C1 segment of cervical spinal cord (tissue), 14 donors: Measurements from ENCODE around the gene TSHB.

Source experiments
- DNase-seq, 14 donors: peaks; one replicate each; lab custom pipeline; 2025; lab: John Stamatoyannopoulos, UW

The TSHB gene

DNA sequence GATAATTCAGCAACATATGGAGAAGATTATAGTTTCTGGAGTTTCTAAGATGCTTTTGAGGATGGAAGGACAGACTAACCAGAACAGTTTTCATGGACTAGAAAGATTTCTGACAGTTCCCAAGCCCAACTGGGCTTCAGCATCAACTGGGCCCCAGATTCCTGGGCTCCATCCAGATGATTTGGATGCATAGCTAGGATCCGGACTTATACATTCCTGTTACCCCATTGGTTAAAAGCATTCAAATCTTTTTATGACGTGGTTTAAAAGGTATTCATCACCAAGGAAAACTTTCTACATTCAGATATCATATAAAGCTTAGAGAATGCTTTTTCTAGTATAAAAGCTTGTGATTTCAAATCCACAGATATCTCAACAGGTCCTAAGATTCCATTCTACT is 29.7 kb downstream of the TSHB start:
- DNase-seq, result no peak

DNA sequence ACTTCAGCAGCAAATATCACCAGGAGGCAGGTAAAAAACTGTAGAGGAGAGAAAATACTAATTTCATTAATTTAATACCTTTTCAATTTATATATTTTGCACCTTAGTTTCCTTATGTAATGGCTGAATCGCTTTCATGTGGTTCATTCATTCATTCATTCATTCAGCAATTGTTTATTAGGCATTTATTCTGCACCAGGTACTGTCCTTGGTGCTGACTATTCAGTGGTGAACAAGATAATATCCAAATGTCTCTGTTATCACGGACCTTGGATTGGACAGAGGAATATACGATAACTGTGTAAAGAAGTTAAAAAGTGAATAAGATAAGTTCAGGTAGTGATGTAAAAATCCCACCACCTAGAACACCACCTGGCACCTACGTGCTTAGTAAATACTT is 30.9 kb downstream of the TSHB start:
- no peak for DNase-seq

DNA sequence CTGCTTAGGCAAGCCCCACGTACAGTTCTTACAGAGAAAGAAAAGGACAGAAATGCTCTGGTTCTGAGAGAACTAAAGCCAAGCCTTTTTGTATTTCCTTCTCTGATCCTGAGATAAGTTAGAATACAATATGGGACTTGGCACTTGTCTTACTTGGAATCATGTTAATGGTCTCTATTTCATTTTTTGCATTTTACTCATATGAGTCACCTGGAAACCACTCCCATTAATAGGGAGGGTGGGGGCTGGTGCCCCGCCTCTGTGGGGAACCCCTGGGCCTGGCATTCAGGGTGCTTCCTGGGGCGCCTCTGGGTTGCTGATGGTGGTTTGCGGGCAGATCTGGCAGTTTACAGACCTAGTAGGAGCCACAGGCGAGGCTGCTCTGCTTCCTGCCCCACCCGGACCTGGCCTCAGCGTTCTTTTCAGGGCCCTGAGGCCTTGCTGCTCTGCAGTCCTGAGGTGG is 32.9 kb downstream of the TSHB start:
- no peak for DNase-seq

DNA sequence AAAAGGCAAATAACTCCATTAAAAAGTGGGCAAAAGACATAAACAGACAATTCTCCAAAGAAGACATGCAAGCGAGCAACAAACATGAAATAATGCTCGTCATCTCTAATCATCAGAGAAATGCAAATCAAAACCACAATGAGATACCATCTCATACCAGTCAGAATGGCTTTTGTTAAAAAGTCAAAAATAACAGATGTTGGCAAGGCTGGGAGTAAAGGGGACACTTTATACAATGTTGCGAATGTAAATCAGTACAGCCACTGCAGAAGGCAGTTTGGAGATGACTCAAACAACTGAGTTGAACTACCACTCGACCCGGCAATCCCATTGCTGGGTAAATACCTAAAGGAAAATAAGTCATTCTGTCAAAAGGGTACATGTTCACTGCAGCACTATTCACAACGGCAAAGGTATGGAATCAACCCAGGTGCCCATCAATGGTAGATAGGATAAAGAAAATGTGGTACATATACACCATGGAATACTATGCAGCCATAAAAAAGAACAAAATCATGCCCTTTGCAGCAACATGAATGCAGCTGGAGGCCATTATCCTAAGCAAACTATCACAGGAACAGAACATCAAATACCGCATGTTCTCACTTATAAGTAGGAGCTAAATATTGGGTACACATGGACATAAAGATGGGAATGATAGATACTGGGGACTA is 33.7 kb downstream of the TSHB start:
- no peak for DNase-seq

- no peak for DNase-seq
These were observed 34.8 kb downstream of the TSHB start for GRCh38 chr1:115064461-115064860.

GRCh38 chr1:115065021-115065420 is 35.4 kb downstream of the TSHB start:
- no peak for DNase-seq

DNA sequence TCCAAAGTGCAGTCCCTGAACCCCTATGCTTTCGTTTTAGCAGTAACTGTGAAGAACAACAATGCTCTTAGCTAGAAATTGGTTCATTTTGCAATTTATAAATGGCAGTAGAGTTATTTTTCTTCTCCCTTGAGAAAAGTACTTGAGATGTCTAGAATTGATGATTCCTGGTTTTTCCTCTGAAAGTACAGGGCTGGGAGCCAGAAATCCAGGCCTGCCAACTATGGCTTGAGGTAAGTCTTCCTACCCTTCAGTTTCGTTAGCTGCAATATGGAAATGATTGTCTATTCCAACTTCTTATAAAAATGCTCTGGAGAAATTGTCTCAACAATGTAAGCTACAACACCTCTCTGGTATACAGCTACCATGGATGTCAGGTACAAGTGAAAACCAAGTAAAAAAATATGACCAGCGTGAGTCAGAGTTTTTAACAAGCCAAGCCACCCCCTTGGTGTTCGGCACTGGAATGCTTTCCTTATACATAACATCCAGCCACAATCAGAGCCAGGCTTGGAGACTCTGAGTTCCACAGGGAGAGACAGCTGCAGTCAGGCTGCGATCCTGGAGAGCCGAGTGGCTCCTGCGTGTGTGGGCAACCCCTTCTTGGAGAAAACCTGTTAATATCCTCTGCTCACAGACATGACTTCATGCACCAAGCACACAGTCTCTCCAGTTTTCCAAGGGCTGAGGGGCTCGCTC is 37.7 kb downstream of the TSHB start:
- no peak for DNase-seq

DNA sequence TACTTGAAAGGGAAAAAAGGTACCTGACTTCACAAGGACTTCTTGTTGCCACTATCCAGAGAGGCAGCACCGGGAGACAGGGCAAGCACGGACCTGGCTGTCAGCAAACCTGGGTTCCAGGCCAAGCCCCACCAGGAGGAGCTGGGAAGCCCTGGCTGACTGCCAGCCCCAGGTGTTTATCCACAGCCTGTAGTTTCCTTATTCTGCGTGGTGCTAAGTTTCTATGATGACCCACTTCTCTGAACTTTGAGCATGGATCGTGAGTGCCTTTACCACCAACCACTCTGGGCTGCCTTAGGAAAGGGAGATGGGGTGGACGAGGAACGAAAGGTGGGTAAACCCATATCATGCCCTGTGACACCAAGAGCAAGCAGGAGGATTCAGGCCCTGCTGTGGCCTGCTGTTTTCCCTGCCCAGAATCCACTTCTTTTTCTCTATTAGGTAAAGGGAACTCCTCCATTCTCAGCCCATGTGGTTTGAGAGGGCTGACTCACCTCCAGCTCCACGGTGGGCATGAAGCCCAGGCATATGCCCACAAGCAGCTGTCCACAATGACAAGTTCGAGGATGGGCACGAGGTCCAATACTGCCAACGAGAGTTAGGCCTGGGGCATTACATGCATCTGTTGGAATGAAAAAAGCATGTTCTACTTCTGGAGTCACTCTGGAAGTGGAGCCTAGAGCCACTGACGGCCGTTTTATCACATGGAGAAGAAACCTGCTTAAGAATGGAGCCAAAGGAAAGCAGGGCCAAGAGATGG is 39.4 kb downstream of the TSHB start:
- DNase-seq, result no peak

DNA sequence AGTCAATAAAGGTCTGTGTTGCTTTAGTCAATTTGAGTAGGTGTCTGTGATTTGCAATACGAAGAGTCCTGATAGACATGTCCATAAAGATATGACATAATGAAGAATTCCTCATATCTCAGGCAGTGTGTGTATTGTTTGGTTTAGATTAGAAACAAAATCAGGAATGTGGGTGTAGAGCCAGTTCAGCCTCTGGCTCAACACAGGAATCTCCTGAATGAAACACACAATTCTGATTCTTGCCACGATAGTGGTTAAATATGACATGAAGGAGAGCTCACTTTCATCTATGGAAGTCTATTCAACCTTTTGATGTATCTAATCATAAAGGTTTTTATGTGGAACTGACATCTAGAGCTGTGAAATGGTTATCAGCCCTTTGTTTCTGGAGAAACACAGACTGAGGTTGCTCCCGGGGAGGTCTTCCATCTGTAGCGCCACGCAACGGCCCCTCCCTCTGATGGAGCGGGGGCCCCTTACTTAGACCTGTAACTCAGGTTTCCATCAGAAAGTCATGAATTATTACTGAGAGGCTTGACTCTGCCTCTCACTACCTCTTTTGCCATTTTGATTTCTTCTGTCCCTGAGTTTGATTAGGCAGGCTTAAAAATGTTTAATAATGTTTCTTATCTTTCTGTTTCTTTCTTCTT is 40.2 kb downstream of the TSHB start:
- no peak for DNase-seq

DNA sequence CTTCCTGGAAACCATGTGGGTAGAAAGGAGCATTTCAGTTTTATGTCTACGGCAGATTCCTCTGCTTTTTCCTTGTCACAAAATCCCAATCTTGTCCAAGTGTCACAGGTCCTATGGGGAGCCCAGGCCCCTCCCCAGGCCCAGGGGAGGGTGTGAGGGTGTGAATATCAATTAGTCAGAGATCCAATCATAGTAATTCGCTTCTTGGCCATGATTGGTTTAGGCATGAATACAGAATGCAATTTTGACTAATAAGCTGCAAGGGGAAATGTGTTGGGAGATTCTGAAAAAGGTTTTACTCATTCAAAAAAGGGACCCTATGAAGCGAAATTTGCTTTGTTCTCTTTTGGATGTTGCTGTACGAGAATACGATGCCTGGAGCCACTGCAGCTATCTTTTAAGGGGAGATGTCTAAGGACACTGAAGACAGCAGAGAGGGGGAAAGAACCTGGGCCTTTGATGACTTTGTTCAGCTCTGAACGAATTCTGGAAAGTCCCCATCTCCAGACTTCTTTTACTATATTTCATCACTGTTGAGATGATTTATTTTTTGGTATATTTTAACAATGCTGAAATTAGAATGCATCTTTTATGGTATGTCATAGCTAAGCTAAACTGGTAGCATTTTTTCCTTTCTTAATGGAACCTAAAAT is 41.5 kb downstream of the TSHB start:
- DNase-seq, result no peak

- DNase-seq, result no peak
These were observed 43.9 kb downstream of the TSHB start for GRCh38 chr1:115073298-115074087.

GRCh38 chr1:115074839-115075534 is 45.4 kb downstream of the TSHB start:
- DNase-seq, result no peak

- DNase-seq, result no peak
These were observed 46.8 kb downstream of the TSHB start for GRCh38 chr1:115076384-115076915.

GRCh38 chr1:115077286-115077983 is 47.8 kb downstream of the TSHB start:
- DNase-seq, result no peak

- no peak for DNase-seq
These were observed 48.3 kb downstream of the TSHB start for GRCh38 chr1:115077984-115078330.

- no peak for DNase-seq
These were observed 49.1 kb downstream of the TSHB start for GRCh38 chr1:115078708-115079107.

GRCh38 chr1:115082949-115083348 is 53.3 kb downstream of the TSHB start:
- DNase-seq, result no peak
